ENCODE results near the gene LCA5.

GRCh38 chr6:79568996-79569395 lies 31.8 kb upstream of the LCA5 start:
- TF ChIP-seq CTCF (IDR thresholded peaks at IDR 0.05; ENCODE audit: insufficient read depth, low read depth, low read length) (no peak), EZH2 (IDR thresholded peaks at IDR 0.05; ENCODE audit: insufficient read depth, low read length) (no peak)

Measured in astrocyte (in vitro differentiated cells and primary cell).